CD1c-positive myeloid dendritic cell (primary cell): ENCODE measurements around the gene IRF2BP2.

Experiments used
- DNase-seq: peaks from one replicate; pipeline ENCODE4 v3.0.0-alpha.2; 2016; ENCODE audit errors: extremely low spot score

The IRF2BP2 gene

DNA sequence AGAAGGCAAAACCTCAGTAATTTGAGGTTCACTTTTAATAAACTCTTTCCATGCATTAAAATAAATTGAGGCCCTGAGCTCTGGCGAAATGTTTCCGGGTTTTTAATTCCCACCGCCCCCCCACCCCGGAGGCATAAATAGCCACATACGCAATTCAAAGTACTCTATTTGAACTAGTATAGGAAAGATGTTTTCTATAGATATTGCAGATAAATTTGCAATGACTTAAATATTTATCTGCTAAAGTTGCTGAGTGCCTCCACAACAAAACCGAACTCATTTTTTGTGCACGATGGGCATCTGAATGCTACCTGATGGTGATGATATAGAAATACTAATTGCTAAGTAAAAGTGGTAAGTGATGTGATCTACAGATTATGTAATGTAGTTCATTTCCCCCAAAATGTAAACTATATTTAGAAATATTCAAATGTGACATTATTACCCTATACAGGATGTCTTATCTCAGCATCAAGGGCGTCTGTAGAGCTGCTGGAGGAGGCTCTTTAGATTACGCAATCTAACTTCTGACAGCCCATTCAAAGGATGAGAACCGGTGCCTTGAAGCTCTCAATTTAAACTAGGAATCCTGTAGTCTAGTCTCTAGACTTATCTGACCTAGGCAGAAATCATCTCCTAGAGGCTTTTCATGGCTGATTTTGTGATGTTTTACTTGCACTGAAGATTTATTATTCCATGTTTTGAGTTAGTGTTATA, 8.5 kb downstream of the IRF2BP2 start:
- peak; percentile 71 for DNase-seq

DNA sequence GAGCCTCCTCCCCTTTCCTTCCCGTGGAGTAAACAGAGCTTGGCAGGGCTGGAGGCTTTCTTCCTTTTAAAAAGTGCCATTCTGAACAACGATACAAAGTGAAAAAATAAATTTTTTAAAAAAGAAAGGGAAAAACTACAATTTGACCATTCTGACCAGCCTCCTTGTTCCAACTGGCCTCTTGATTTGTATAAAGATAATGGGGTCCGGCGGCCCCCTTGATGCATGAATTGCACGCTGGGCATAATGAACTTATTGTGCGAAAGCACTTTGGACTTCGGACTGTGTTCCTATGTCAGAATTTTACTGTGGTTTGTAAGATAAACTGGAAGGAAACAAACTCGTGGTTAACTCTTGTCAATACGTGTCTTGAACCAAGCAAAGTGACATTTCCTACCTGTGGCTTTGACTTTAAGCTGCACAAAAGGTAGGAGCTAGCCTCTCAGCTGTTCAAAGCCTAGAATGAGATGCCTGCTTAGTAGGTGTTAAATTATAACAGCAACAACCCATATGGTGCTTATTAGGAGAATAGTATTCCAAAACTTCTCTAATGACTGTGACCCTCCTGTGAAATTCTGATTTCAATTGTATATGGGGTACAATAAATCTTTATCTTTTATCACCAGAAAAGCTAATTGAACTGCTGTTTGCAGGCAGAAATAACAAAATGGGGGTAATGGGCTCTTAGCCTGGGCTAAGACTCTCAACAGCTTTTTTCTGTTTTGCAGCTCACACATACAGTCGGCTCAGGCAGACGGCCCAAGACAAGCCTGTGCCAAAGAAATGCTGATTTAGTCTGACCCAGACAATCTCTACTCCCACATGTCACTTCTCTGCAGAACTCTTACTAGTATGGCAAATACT, 9.3 kb downstream of the IRF2BP2 start:
- DNase-seq: peak; percentile 42

DNA sequence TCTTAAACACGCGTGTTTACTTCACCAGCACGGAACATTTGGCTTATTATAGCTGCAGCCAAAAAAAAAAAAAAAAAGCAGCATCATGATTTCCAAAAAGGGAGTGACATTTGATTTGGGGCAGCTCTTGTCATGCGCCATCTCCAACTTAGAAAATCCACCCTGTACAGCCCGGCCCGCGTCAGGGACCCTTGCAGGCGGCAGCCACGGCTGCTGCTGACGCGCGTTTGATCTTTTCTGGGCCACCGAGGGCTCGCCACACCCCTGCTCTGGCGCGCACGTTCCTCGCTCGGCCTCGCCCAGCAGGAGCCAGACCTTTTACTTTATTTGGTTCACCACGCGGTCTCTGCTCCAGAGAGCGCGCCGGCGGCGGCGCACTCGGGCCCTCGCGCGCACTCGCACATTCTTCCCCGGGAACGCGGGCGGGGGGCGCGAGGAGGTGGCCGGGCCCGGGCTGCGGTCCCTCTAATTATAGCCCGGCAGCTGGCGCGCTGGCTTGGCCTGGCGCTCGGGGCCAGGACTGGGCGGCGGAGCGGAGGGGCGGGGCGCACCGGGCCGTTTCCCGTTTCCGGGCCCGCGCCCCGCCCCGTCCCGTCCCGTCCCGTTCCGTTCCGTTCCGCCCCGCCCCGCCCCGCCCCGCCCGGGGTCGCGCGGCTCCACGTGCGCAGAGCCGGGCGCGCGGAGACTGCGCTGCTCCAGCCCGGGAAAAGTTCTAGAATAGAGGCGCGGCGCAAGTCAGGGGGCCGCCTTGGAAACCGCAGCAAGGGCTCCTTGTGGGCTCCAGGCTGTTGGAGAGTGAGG, 10.2 kb downstream of the IRF2BP2 start:
- peak; percentile 85 for DNase-seq

DNA sequence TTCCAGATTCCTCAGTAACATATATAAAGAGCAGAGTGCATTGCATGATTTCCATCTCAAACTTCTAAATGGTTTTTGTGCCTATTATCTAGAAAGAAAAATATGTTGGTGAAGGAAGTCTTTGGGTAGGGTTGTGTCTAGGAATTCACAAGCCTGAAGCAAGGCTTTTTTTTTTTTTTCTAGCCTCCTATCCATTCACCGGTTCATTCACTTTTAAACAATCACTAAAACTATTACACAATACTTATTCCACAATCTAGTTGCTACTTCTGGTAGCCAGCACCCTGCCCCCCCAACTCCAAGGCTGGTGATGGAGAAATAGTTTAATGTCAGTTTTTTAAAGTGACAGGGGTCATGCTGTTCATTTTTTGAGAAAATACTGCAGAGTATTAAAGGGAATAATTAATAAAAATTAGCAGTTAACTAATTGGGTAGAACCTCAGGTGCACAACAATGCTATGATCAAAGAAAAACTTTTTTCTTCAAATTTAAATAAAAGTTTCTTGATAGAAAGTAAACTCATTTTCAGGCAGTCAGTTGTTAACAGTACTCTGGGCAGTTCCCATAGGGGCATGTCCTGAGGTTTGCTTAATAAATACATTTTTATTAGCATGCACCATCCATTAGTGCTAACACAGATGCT, 10.9 kb downstream of the IRF2BP2 start:
- peak; percentile 20 for DNase-seq

DNA sequence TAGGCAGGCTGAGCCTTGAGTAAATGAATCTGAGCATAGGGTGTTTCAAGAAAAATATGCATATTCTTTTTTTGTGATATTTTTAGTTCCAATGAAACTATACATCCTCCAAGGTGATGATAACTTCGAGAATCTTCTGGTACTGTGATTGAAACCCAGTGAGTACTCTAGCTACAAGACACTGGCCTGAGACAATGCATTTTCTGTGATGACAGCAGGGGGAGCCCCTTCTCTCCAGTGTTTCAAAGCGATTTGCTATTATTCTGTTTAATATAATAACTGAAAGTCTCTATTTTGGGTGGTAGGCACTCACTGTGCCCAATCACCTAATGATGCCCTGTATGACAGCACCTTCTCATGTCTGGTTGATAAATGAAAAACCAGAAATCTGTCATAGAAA, 12.1 kb downstream of the IRF2BP2 start:
- DNase-seq: peak; percentile 60

DNA sequence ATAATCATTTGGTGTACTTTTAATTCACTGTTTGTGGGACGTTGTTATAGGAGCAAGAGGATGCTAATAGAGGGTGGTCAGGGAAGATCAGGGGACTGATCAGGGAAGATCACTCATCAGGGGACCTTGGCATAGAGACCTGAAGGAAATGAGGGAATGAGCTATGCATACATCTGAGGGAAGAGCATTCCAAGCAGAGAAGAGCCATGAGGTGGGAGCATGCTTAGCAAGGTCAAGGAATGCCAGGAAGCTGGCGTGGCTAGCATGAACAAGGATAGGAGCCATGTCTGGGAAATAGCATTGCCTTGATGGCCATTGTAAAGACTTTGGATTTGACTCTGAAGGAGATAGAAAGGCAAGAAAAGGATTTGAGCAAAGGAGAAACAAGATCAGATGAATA, 14.1 kb downstream of the IRF2BP2 start:
- no peak for DNase-seq

DNA sequence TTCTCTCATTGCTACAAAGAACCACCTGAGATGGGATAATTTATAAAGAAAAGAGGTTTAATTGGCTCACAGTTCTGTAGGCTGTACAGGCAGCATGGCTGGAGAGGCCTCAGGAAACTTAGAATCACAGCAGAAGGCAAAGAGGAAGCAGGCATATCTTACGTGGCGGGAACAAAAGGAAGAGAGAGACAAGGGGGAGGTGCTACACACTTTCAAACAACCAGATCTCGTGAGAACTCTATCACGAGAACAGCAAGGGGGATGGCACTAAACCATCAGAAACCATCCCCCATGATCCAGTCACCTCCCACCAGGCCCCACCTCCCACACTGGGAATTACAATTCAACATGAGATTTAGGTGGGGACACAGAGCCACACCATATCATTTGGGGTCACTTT, 15.4 kb downstream of the IRF2BP2 start:
- DNase-seq: peak; percentile 32

DNA sequence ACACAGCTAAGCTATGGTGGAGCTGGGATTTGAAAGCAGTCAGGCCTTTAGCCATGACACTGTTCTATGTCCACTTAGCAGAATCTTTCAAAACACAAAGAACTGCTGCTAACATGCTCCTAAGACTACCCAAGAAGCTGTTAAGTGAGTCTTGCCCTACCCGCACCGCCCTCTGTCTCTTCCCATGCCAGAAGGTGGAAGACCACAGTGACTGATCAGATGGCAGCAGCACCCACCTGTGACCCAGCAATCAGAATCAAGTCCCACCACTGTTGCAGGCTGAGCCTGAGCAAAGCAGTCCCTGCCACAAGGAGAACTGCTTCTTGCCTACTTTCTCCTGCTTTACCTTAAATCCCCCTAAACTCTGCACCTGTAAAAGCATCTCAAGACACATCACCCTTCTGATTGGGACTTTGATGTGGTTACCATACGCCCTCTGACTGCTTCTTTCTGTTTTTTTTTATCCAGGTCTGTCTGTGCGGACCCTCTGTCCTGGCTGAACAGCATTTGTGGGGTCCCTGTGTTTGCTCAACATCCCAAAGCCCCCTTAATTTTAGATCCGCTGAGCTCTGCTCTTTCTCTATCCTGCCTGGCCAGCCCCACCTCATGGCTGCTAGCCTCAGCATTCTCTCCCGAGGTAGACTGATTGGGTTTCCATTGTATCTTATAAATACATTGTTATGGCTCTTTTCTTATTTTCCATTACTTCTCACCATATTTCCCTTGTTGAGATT, 16.0 kb downstream of the IRF2BP2 start:
- DNase-seq: no peak

DNA sequence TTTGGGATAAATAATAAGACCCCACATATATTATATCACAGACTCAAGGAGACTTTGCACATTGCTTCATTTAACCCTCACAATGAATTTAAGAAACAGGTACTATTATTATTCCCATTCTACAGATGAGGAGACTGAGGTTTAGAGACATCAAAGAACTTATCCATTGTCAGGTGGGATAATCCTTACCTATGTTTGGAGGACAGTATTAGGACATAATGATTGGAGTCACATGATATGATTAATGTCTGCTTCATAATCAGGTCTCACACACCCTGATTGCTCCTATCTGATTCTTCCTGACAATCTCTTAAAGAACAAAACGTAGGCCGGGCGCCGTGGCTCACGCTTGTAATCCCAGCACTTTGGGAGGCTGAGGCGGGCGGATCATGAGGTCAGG, 16.9 kb downstream of the IRF2BP2 start:
- DNase-seq: no peak

DNA sequence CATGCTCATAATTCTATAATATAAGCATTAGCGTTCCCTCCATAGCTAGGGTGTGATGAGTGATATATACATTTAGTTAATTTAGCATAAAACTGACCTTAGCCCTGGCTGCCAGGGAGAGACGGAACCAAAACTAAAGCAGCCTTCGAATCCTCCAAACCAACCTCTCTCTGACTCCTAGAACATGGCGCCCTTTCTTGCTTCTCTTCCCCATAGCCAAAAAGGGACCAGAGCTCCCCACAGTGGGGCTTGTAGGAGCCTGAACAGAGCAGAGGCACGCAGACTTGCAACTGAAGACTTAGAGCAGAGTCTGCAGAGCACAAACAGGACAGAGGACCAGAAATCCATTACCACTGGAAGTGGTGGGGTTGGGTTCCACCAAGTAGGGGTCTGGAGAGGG, 17.7 kb downstream of the IRF2BP2 start:
- no peak for DNase-seq

DNA sequence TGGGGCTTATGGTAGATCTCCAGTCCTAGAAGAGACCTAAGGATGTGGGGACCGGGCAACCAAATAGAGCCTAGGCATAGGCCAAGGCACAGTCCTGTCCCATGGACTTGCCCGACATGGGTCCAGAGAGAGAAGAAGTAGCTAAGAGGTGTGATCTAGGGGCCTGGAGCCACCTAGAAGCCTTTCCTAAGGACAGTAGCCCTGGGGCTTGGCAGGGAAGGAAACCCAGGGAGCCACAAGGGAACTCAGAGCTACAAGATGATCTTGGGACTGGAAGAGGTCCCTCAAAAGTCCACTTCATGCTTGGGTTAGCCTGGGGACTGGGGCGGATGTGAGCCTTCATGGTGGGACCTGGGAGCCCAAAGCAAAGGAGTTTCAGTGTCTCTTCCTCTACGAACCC, 18.8 kb downstream of the IRF2BP2 start:
- DNase-seq: no peak

DNA sequence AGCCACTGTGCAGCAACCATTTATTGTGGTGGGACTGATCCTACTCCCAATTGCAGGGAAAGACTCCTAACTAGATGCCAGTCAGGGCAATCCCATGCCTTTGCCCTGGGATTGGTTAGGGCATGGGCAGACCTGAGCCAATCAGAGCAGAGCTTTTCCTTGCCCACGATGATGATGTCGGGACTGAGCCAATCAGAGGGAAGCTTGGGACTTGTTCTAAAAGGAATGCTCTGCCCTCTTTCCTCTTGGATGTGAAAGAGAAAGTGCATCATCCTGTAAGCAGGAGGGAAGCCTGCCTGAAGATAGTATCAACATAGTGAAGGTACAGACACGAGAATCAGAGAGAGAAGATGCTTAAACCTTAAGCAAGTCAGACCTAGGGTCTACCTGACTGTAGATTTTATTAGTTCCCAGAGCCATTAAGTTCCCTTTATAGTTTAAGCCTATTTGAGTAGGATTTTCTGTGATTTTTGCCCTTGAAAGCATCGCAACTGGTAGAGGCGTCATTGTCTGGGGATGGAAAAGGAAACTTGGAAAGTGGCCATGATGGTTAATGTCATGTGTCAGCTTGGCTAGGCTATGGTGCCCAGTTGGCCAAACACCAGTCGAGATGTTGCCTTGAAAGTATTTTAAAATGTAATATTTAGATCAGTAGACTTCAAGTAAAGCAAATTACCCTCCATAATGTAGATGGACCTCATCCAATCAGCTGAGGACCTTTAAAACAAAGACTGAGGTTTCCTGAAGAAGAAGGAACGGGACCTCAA, 19.9 kb downstream of the IRF2BP2 start:
- no peak for DNase-seq

DNA sequence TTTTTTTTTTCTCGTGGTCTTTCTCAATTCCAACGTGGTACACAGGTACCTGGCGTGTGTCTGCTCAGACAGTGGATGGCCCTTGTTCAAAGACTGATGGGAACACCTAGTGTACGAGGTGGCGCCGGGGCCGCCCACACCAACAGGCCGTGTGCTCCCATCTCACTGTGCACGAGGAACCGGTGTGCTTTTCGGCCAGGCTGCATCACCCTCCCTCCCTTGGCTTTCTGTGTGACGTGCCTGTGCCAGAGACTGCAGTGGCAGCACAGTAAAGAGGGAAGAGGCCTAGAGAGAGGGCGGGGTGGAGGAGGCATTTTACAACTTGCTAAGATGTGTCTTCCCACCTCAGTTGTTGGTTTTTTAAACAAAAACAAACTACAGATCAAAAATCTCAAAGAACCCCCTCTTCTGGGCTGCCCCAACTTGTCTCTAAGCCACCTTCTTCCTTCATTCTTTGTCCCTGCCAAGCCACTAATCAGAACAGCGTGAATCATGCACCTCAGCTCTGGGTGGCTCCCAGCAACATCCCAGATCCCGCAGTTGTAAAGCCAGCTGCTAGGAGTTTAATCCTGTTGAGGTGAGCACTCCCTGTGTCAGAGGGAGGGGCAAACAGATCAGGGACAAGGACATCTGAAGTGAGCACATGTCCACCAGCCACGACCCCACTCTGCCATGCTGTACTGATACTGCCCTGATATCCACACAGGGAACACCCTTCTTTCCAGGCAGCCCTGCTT, 20.7 kb downstream of the IRF2BP2 start:
- DNase-seq: no peak

DNA sequence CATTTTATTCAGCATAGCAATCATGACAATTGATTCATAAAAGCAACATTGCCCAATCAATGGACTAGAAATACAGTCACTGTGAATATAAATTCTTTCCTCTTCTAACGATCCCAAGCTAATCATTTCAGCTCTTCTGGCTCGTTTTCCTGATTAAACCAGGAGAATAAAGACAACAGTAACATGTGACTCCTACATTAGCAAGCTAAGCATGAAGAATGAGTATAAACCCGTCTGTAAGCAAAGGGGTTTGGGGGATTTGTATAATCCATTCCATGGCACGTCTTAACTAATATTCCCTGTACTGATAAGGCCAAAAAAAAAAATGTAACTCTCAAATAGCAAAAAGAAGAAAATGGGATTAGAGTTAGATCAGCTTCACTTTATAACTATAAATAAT, 21.6 kb downstream of the IRF2BP2 start:
- DNase-seq: no peak

DNA sequence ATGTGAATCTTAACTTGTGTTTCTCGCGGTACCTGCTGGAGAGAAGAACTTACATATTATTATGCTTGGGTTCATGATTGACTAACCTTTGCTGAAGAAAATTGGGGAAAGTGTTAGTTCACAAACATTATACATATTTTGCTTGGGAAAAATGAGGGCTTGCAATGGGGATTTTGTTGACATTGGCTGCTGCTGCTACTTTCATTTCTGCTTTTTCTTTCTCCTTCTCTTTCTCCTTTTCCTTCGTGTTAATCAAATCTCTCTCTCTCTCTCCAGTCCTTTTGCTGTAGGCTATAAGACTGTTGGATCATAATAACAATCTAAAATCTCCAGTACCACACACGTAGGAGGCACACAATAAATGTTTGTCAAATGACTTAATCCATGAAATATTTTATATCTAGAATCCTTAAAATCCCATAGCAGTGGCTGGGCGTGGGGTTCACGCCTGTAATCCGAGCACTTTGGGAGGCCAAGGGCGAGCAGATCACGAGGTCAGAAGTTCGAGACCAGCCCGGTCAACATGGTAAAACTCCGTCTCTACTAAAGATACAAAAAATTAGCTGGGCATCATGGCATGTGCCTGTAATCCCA, 23.0 kb downstream of the IRF2BP2 start:
- no peak for DNase-seq

DNA sequence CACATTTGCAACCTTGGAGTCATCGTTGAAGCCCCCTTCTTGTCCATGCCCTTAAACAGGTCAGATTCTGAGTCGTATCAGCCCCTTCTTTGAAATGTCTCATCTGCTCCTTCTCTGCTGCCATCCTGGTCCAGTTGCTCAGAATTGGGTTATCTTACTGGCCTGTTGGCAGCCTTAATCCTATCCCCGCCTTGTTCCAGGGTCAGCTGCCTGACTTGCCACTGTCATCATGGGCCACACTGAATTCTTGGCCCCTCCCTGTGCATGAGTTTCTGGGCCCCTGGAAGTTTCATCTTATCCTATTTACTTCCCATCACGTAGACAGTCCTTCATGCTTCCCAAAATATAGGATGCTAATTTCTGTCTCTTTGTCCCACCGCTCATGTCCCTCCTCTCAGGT, 23.7 kb downstream of the IRF2BP2 start:
- DNase-seq: no peak

DNA sequence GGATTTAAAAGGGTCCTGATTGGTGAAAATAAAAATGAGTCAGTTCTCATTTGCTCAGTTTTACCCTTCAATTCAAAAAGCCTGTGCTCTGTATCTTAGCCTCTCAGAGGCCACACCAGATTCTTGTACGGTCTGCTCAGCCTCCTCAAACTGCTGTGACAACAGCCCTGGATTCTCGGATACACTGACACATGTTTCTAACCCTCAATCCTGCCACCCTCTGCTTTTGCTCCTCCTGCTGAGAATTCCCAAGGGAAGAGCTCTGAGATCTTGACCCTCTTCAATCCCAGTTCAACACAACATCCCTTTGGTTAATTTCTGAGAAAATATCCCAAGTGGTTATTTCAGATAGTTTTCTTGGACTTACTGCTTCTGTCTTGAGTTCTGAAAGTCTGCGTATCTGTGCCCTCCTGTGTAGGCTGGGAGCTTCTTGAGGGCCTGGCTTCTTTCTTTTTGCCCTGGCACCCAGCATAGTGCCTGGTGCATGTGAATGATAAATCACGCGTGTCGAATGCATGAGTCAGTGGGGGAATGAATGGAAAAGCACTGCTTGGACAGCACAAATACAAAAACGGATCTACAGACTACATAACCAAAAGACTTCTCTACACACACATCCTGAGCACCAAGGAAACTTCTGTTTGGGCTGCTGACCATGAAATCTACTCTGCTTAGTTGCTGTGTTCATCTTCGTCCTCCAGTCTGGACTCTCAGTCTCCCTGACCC, 24.5 kb downstream of the IRF2BP2 start:
- no peak for DNase-seq

DNA sequence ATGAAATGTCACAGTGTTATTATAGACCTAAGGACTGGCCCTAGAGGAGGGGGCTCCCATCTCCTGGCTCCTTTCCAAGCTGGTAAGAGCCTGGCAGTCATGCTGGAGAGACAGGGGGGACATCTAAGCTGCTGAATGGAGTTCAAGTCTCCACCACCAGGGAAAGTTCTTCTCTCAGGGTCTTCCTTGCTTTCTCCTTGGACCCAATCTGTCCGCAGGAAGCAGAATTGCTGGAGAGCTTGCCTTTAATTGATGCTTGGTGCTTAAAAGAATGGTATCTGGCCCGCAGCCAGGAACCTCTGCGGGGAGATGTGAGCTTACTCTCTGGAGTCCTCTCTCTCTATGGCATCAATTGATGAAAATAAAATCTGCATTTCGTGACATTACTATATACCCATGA, 25.1 kb downstream of the IRF2BP2 start:
- no peak for DNase-seq

DNA sequence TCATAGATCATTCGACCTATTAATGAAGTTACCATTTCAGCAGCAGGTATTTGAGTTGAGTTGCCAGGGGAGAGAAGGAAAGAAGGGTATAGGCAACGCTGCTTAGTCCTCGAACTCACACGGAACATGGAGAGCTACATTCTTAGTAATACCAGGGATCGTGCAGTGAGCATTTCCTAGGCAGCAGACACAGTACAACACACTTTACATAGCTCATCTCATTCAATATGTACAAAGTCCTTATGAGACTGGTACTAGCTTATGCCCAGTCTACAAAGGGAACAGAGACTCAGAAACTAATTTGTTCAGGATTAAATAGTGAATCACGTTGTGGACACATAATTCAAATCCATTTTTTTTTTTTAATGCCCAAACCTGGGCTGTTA, 25.6 kb downstream of the IRF2BP2 start:
- no peak for DNase-seq
